RWPE1 (cell line): Measurements from ENCODE around the gene PXT1.

Source experiments
- CTCF ChIA-PET: fragments of 350-600 bp; sonication (Branson Sonifier 250); formaldehyde crosslinking; extraction: SDS; loops from one replicate; lab custom pipeline; 2021; lab: Yijun Ruan, JAX
- POLR2A ChIA-PET: fragments of 400-600 bp; formaldehyde crosslinking; extraction: SDS; loops from one replicate; lab custom pipeline; 2020; ENCODE audit warnings: antibody characterized with exemption; ENCODE audit not compliant: low non-redundant PET; lab: Yijun Ruan, JAX
- DNase-seq: peaks from one replicate; pipeline ENCODE4 v3.0.0; 2012; ENCODE audit warnings: low spot score
- H3K27ac ChIP-seq: fragments of 450-650 bp; 2 replicates; pipeline ENCODE4 v1.5.1; 2017
- TF ChIP-seq, protein P1 (sequence below): fragments of 450-650 bp; conservative IDR thresholded peaks from 2 replicates; pipeline ENCODE4 v1.5.1; 2017; ENCODE audit warnings: low read depth, mild to moderate bottlenecking

Gene PXT1

DNA sequence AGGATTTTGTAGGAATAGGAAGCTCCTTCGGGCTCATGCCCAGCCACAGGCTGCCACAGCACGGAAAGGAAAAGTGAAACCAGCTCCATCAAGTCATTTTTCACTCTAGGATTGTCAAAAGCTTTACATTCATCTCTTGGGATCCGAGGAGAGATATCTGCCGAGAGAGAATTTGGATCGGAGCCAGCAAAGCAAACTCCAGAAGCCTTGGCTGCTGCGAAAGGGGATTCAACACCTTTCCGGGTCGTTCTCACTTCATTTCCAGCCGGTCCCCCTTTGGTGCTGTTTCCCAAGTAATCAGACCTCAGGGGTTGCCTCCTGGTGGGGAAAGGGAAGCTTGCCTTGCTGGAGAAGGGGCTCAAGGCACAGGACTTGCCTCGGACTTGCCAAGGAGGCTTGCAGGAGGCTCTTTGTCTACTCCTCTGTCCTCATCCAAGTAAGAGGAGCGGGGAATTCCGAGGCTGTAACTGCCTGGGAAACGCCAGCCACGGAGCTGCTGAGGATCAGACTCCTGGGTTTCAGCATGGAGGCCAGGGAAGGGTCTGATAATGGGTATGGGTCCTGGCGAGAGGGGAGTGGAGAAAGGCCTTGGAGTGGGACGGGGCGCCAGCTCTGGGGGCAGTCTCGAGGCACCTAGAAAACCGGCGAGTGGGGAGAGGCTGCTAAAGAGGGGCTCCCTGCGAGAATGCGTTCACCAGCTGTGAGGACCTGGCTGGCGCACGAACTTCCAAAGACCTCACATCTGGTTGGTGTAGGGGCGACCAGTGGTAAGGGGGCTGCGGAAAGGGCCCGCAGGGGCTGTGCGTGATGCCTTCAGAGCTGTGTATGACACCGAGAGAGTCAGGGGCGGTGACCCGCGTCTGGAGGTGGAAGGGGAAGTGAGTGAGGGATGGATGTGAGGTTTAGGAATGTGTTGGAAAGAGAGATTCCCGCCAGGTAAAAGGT lies 55.9 kb downstream of the PXT1 start:
- peak; percentile 44 for DNase-seq
- TF ChIP-seq, protein P1, sequence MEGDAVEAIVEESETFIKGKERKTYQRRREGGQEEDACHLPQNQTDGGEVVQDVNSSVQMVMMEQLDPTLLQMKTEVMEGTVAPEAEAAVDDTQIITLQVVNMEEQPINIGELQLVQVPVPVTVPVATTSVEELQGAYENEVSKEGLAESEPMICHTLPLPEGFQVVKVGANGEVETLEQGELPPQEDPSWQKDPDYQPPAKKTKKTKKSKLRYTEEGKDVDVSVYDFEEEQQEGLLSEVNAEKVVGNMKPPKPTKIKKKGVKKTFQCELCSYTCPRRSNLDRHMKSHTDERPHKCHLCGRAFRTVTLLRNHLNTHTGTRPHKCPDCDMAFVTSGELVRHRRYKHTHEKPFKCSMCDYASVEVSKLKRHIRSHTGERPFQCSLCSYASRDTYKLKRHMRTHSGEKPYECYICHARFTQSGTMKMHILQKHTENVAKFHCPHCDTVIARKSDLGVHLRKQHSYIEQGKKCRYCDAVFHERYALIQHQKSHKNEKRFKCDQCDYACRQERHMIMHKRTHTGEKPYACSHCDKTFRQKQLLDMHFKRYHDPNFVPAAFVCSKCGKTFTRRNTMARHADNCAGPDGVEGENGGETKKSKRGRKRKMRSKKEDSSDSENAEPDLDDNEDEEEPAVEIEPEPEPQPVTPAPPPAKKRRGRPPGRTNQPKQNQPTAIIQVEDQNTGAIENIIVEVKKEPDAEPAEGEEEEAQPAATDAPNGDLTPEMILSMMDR = no peak
- CTCF ChIA-PET = interaction anchor here (0.6 kb wide), 3 partner anchors 22 to 666 kb away, joined by 3 to 8 read pairs (median 5); no protein-coding TSS in a partner anchor
- H3K27ac ChIP-seq = peak overlapping the region; percentile 32
- POLR2A ChIA-PET = interaction anchor here (0.6 to 0.8 kb wide), 2 partner anchors 13 to 36 kb away, joined by 3 to 5 read pairs; no protein-coding TSS in a partner anchor

DNA sequence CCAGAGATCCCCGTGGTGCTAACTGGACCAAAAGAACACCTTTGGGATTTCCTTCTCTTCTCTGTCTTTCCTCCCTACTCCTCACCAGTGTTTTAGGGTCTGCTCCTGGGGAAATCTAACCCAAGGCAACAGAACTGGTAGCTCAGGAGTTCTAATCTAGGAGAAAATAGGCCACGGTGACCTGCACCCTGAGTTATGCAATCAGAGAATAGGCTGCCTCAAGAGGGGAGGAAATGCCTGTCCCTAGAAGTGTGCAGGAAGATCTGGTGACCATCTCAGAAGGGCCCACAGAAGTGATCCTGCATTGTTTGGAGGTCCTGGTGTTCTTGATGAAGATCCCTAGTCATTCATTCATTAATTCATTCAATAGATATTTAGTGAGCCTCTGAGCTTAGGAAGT lies 58.6 kb downstream of the PXT1 start:
- DNase-seq = no peak
- TF ChIP-seq, protein P1 = no peak
- ChIA-PET CTCF (no interaction called here), POLR2A (no interaction called here)
- no peak overlapping the region for H3K27ac ChIP-seq

DNA sequence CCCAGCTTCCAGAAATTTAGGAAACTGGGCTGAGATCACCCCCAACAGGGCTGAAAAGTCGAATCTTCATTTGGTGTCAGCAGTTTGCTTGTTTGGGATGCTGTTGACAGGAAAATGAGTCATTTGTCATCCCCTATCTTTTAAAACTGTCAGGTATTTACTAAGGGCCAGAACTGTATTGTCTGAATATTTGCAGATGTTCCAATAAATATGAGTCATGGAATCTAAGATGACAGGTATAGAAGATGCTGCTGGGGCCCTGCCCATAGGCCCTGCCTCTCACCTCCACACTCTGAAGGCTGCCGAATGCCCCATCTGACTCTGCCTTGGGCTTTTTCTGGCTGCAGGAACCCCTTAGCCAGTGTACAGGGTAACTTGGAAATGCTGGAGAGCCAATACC lies 59.0 kb downstream of the PXT1 start:
- no peak overlapping the region for H3K27ac ChIP-seq
- DNase-seq = peak; percentile 58
- ChIA-PET POLR2A (no interaction called here), CTCF (no interaction called here)
- TF ChIP-seq, protein P1 = no peak

DNA sequence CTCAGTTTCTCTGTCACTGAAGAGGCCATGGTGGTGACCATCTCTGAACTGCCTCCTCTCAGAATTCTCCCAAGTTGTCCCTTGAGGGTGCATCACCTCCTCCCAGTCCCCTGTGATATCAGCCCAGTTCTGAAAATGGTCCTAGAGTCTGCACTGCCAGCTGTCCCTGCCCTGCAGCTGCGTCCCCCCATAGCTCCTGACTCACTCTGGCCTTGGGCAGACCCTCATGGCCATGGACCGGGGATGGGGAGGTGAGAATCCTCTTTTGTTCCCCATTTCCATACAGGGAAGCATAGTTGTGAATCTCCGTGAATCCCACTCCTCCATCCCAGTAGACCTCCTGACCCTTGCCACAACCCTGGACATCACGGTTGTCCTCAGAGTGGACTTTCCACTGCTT lies 59.7 kb downstream of the PXT1 start:
- POLR2A ChIA-PET = no interaction called here

DNA sequence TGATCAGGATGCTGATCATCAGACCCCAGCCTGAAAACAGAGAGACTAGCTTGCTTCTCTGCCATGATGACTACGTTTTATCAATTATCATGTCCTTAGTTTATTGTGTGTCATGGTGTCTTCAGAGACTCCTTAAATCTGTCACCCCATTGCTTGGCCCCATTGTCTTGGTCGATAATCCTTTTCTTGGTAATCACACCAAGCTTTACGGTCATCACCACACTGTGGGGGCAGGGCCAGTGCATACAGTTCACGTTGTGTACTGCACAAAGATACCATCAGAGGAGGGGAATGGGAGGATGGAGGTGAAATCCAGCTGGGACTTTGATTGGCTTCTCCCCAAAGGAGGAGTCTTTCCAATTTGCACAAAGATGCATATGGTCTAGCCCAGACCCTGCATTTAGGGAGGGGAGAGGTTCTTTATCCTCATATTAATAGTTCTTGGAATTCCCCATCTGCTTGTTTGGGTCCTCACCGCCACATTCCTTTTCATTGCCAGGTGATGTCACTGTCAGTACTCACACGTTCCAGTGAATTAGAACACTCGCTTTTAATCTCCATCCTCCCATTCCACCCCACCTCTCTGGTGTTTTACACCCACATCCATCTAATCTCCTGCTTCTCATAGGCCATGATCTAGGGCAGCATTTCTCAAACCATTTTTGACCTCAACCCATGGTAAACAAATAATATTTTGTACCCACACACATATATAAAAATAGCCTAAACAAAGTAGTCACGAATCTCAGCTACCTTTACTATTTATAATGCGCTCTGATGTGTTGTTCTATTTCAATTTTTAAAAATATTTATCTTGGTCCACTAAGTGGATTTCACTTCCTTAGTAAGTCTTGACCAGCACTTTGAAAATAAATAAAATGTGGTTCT lies 60.9 kb downstream of the PXT1 start:
- ChIA-PET CTCF (interaction anchor here (1.0 to 1.6 kb wide), 2 partner anchors 38 to 41 kb away, joined by 3 to 4 read pairs; no protein-coding TSS in a partner anchor), POLR2A (no interaction called here)
- H3K27ac ChIP-seq = no peak overlapping the region
- TF ChIP-seq, protein P1 = no peak
- no peak for DNase-seq

More for the DNA sequence above, 59.7 kb downstream of the PXT1 start:
- TF ChIP-seq, protein P1 = no peak
- no peak overlapping the region for H3K27ac ChIP-seq
- no peak for DNase-seq
- CTCF ChIA-PET = no interaction called here

DNA sequence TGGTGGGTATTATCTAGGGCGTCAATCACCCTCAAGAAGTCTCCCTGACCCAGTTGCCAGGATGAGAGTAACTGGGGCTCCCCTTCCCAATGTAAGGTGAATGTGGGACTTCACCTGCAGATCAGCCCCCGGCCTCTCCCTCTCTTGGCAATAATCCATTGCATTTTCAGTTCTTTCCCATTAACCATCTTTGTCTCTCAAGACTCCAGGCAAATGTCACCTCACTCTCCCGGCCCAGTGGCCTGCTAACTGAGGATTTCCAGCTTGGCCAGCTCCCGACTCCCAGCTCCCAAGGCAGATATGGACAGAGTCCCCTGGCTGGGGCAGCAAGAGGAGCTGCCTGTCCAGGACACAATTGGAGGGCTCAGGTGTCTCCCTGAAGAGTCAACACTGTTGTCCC lies 62.5 kb downstream of the PXT1 start:
- ChIA-PET CTCF (interaction anchor here (0.7 to 1.6 kb wide), 2 partner anchors 40 to 1367 kb away, joined by 3 read pairs; no protein-coding TSS in a partner anchor), POLR2A (no interaction called here)
- no peak overlapping the region for H3K27ac ChIP-seq
- TF ChIP-seq, protein P1 = no peak
- no peak for DNase-seq
